GM12878 (cell line): Measurements from ENCODE around the gene DNAAF9. TPM values are rescaled to one million over a fixed set of nuclear protein-coding genes. Genes with fewer than 3 reads are reported as not detected.

Experiments used
- CBFB ChIP-seq: IDR thresholded peaks from 2 replicates; pipeline ENCODE4 v1.6.1; 2016; ENCODE audit warnings: antibody characterized with exemption, low read depth
- CEBPZ ChIP-seq: fragments of 150-350 bp; IDR thresholded peaks from 2 replicates; pipeline ENCODE4 v1.6.1; 2016; ENCODE audit warnings: low read depth, low read length
- CHD1 ChIP-seq: IDR thresholded peaks from 2 replicates; pipeline ENCODE4 v1.6.1; 2012; ENCODE audit warnings: low read depth, low read length, improper control_type of control experiment
- FOS ChIP-seq: IDR thresholded peaks from 3 replicates; pipeline ENCODE4 v1.6.1; 2011; ENCODE audit warnings: borderline replicate concordance; ENCODE audit not compliant: insufficient read length; ENCODE audit errors: extremely low read depth
- GATAD2B ChIP-seq: fragments of 450-650 bp; conservative IDR thresholded peaks from 2 replicates; pipeline ENCODE4 v1.6.1; 2017; ENCODE audit warnings: low read depth, mild to moderate bottlenecking, moderate library complexity
- IRF3 ChIP-seq: fragments of 450-650 bp; IDR thresholded peaks from 2 replicates; pipeline ENCODE4 v1.6.1; 2014; ENCODE audit warnings: mild to moderate bottlenecking
- IRF4 ChIP-seq: IDR thresholded peaks from 2 replicates; pipeline ENCODE4 v1.6.1; 2011; ENCODE audit warnings: low read depth, low read length
- LARP7 ChIP-seq: fragments of 450-650 bp; IDR thresholded peaks from 2 replicates; pipeline ENCODE4 v1.6.1; 2017; ENCODE audit warnings: mild to moderate bottlenecking
- MAX ChIP-seq: IDR thresholded peaks from 2 replicates; pipeline ENCODE4 v1.6.1; 2012; ENCODE audit warnings: low read depth, low read length, improper control_type of control experiment
- MEF2B ChIP-seq: fragments of 450-650 bp; IDR thresholded peaks from 2 replicates; pipeline ENCODE4 v1.6.1; 2018; ENCODE audit warnings: mild to moderate bottlenecking, moderate library complexity; ENCODE audit not compliant: partially characterized antibody, poor library complexity, severe bottlenecking
- MTA2 ChIP-seq: fragments of 450-650 bp; IDR thresholded peaks from 2 replicates; pipeline ENCODE4 v1.6.1; 2016; ENCODE audit warnings: low read depth, mild to moderate bottlenecking, moderate library complexity
- NBN ChIP-seq: fragments of 450-650 bp; IDR thresholded peaks from 2 replicates; pipeline ENCODE4 v1.6.1; 2016
- PKNOX1 ChIP-seq: fragments of 450-650 bp; IDR thresholded peaks from 2 replicates; pipeline ENCODE4 v1.6.1; 2016; ENCODE audit warnings: mild to moderate bottlenecking
- RAD21 ChIP-seq: IDR thresholded peaks from 2 replicates; pipeline ENCODE4 v1.6.1; 2011; ENCODE audit warnings: mild to moderate bottlenecking, low read depth, low read length, moderate library complexity; ENCODE audit not compliant: insufficient read depth
- ZBTB11 ChIP-seq: fragments of 450-650 bp; formaldehyde crosslinking; IDR thresholded peaks from 2 replicates; pipeline ENCODE4 v1.5.0; 2022; ENCODE audit warnings: mild to moderate bottlenecking, missing genetic modification characterization
- ZNF622 ChIP-seq: fragments of 450-650 bp; IDR thresholded peaks from 2 replicates; pipeline ENCODE4 v1.6.1; 2017; ENCODE audit warnings: mild to moderate bottlenecking, inconsistent platforms
- polyA plus RNA-seq, 11 experiments: library from polyadenylated mRNA; depleted of rRNA in 4 of 11; unstranded in 6 of 11; stranded (reverse) in 5 of 11; fragments of >200 nt; fragmentation: Nextera tagmentation in 4 of 11; fragmentation: Illumina TruSeq in 1 of 11; extraction: Ambion mirVana in 4 of 11; extraction: Trizol in 1 of 11; gene quantifications; 1 replicate in 1 of 11; 2 replicates in 10 of 11; pipeline versions ENCODE4 v1.2.1 to v1.2.3, GENCODE V29; 2011 to 2016; ENCODE audit warnings: inconsistent platforms in 2 of 11, missing spikeins in 2 of 11, low read depth in 1 of 11
- total RNA-seq, 4 experiments: library from RNA; depleted of rRNA in 3 of 4; stranded (reverse); fragments of >200 nt in 3 of 4; fragmentation: Illumina TruSeq in 1 of 4; extraction: Trizol in 1 of 4; gene quantifications; 2 replicates each; pipeline versions ENCODE4 v1.2.1 to v1.2.3, GENCODE V29; 2013 to 2021

DNAAF9 gene
- total and polyA plus RNA-seq, 10 of the 15 experiments (the other 5 are each of a cell fraction or from before 2014, with no cell fraction given): 0.08 to 2.1 (median 1.3) TPM

GRCh38 chr20:3407771-3408637 lies 535 bp upstream of the DNAAF9 start (continued):
- no peak for TF ChIP-seq CEBPZ
- TF ChIP-seq MTA2: no peak
- no peak for TF ChIP-seq MEF2B
- no peak for TF ChIP-seq RAD21
- TF ChIP-seq FOS: no peak
- TF ChIP-seq NBN: no peak
- TF ChIP-seq GATAD2B: no peak
- no peak for TF ChIP-seq LARP7
- TF ChIP-seq IRF4: no peak
- no peak for TF ChIP-seq CBFB
- no peak for TF ChIP-seq IRF3
- no peak for TF ChIP-seq PKNOX1
- no peak for TF ChIP-seq ZBTB11 (CRISPR knock-in tag)
- no peak for TF ChIP-seq ZNF622
- TF ChIP-seq CHD1: 0 out of 2 replicates have a peak, but pooled peaks have one; percentile 45
- TF ChIP-seq MAX: no peak
